ENCODE data around the gene LEFTY1.

GRCh38 chr1:225840223-225840610 is 48.7 kb downstream of the LEFTY1 start:
- TF ChIP-seq EHMT2 (IDR thresholded peaks at IDR 0.05) (no peak), USF2 (CRISPR knock-in tag; IDR thresholded peaks at IDR 0.05) (no peak), MBD1 (CRISPR knock-in tag; IDR thresholded peaks at IDR 0.05) (no peak), KDM5B (IDR thresholded peaks at IDR 0.05; ENCODE audit: insufficient replicate concordance, low read depth, low read length) (no peak), ZNF133 (CRISPR knock-in tag; IDR thresholded peaks at IDR 0.05) (no peak), CTCF (IDR thresholded peaks at IDR 0.05 in 2 of 3, conservative IDR thresholded peaks at IDR 0.05 in 1 of 3; ENCODE audit: insufficient read depth in 2 of 3, low read depth in 1 of 3, low read length in 3 of 3) (no peak)

All from K562 (cell line).